Measurements from ENCODE around the gene OPN1SW.

Gene OPN1SW

GRCh38 chr7:128728598-128728997 is 47.0 kb downstream of the OPN1SW start:
- TF ChIP-seq, protein P1, sequence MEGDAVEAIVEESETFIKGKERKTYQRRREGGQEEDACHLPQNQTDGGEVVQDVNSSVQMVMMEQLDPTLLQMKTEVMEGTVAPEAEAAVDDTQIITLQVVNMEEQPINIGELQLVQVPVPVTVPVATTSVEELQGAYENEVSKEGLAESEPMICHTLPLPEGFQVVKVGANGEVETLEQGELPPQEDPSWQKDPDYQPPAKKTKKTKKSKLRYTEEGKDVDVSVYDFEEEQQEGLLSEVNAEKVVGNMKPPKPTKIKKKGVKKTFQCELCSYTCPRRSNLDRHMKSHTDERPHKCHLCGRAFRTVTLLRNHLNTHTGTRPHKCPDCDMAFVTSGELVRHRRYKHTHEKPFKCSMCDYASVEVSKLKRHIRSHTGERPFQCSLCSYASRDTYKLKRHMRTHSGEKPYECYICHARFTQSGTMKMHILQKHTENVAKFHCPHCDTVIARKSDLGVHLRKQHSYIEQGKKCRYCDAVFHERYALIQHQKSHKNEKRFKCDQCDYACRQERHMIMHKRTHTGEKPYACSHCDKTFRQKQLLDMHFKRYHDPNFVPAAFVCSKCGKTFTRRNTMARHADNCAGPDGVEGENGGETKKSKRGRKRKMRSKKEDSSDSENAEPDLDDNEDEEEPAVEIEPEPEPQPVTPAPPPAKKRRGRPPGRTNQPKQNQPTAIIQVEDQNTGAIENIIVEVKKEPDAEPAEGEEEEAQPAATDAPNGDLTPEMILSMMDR (IDR thresholded peaks at IDR 0.05; ENCODE audit: insufficient read depth, low read depth, low read length, missing control alignments), result no peak
- H3K4me3 ChIP-seq (ENCODE audit: low read depth, low read length), result no peak overlapping the region
- no peak for DNase-seq (ENCODE audit: low read depth)

DNA sequence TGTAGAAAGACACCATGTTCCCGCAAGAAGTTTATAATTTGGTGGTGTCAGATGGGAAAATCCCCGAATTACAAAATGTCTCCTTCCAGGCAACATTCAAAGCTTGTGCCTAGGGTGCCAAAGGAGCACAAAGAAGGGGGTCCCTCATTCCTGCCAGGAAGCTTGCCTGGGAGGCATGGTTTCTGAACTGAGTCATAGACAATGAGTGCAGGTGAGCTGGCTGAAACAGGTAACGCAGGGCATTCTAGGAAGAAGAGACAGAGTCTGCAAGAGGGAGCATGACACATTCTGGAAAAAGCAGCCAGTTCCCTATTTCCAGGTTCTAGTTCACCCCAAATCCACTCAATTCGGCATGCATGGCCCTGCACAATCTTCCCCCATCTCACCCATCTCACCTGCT is 48.4 kb downstream of the OPN1SW start:
- H3K4me3 ChIP-seq (ENCODE audit: low read depth, low read length), result no peak overlapping the region
- DNase-seq (ENCODE audit: low read depth), result no peak
- TF ChIP-seq, protein P1 (IDR thresholded peaks at IDR 0.05; ENCODE audit: insufficient read depth, low read depth, low read length, missing control alignments), result no peak

GRCh38 chr7:128726737-128727072 is 48.9 kb downstream of the OPN1SW start:
- no peak for DNase-seq (ENCODE audit: low read depth)
- TF ChIP-seq, protein P1 (IDR thresholded peaks at IDR 0.05; ENCODE audit: insufficient read depth, low read depth, low read length, missing control alignments), result no peak
- no peak overlapping the region for H3K4me3 ChIP-seq (ENCODE audit: low read depth, low read length)

DNA sequence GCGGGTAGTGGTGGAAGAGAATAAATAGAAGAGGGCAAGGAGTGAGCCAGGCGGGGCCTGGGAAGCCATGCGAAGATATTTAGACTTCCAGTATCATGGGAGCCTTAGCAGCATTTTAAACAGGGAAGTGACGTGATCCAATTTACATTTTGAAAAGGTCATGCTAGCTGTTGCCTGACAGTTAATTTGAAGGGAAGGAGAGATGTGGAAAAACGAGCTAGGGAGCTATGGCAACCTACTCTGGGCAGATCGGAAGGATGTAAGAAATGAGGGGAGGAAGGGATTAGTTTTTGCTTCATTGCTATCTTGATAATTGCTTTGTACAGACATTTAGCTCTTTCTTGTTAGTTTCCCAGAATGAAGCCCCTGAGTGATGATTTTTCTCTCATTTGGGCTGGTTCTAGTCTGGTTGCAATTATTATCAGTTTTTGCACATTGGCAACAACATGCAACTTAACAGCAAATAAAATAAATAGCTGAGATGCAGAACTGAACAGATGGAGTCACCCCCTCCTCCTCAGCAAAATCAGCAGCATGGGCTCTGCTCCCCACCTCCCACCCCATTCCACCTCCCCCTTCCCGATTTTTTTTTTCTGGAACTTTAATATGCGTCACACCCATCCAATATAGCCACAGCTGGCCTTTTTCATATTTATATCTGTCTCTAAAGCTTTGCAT is 49.4 kb downstream of the OPN1SW start:
- no peak for DNase-seq (ENCODE audit: low read depth)
- no peak overlapping the region for H3K4me3 ChIP-seq (ENCODE audit: low read depth, low read length)
- TF ChIP-seq, protein P1 (IDR thresholded peaks at IDR 0.05; ENCODE audit: insufficient read depth, low read depth, low read length, missing control alignments), result no peak

DNA sequence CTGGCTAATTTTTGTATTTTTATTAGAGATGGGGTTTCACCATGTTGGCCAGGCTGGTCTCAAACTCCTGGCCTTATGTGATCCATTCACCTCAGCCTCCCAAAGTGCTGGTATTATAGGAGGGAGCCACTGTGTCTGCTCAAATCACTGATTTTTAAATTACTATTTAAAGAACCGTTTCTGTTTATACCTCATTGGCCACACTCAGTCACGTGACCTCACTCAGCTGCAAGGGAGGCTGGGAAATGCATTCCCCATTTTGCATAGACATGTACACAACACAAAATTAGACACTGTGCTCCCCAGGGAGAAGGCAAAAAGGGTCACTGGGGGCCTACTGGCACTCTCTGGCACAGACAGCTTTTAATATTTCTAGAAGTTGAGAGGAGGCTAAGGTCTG is 50.1 kb downstream of the OPN1SW start:
- no peak for DNase-seq (ENCODE audit: low read depth)
- no peak overlapping the region for H3K4me3 ChIP-seq (ENCODE audit: low read depth, low read length)

DNA sequence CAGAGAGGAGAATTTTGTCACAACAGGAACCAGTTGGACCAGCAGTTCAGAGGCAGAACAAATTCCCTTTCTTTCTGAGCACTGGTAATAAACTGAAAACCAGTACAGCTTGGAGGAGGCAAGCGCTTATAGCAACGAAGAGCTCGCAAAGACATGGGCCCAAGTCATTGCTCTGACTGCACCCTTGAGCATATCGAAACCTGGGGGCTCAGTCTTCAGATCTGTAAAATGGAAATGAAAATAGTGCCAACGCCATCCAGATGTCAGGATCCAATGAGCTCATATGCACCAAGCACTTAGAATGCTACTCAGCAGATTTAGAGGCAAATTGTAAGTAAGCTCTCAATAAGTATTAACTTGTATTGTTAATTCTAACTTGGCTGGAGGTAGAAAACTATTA is 50.9 kb downstream of the OPN1SW start:
- DNase-seq (ENCODE audit: low read depth), result no peak
- TF ChIP-seq, protein P1 (IDR thresholded peaks at IDR 0.05; ENCODE audit: insufficient read depth, low read depth, low read length, missing control alignments), result no peak
- no peak overlapping the region for H3K4me3 ChIP-seq (ENCODE audit: low read depth, low read length)

More for the DNA sequence above, 50.1 kb downstream of the OPN1SW start:
- TF ChIP-seq, protein P1 (IDR thresholded peaks at IDR 0.05; ENCODE audit: insufficient read depth, low read depth, low read length, missing control alignments), result no peak

Data from GM12865 (cell line).